8988T (cell line): Measurements from ENCODE around the gene TVP23C.
"Not testable (repeated sequence)": the region's sequence is repeated elsewhere in the genome, so short reads cannot be mapped to it uniquely, and the experiment has no call there.

Experiments
- DNase-seq: peaks from one replicate; pipeline ENCODE4 v3.0.0; 2011

The TVP23C gene

DNA sequence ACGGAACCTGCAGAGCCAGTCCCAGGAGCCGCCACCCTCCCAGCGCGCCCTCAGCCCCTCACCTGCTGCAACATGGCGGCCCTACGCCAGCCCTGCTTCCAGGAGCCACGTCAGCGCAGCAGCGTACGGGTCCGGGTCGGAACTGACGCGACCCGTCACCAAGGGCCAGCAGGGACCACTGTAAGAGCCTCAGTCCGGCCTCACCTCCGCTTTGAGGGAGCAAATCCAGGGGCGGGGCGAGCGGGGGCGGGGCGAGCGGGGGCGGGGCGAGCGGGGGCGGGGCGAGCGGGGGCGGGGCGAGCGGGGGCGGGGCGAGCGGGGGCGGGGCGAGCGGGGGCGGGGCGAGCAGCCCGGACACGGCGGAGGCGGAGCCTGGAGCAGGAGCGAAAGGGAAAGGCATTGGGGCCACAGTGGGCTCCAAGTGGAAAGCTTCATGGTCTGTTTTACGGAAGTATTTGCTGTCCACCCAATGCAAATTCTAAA lies at the start of gene TVP23C:
Gene TVP23C (minus strand): TSS at position 109 of the 483 bp plus-strand sequence. CDS start 35 bp downstream, at position 74.
- DNase-seq: peak; percentile 11

DNA sequence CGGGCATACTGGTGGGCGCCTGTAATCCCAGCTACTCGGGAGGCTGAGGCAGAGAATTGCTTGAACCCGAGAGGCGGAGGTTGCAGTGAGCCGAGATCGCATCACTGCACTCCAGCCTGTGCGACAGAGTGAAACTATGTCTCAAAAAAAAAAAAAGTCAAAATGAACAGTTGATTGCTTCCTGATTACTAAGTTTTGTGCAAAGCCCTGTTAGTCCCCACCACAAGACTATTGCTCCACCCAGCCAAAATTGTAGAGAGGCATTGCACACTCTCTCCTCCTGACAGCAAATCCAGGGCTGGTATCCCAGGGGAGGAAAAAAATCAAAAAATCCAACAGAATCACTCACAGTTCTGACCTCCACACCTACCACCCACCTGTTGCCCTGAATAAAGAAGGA lies 29.7 kb upstream of the TVP23C start:
- not testable (repeated sequence) for DNase-seq

DNA sequence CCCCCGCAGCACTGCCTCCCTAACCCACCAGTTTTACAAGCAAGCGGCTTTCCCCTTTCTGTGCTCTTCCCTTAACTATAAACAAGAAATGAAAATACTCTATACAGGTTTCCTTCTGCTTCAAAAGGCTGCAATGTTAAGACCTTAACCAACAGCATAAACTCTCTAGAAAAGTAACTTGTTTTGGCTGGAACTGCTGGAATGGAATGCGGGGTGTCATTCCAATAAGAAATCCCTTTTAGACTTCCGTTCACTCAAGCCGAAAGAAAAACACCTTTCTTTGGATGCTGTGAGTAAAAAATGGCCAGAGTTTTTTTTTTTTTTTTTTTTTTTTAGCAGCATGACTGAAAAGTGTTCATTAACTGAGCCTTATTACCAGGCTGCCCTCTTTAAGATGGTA lies 28.7 kb upstream of the TVP23C start:
- not testable (repeated sequence) for DNase-seq

DNA sequence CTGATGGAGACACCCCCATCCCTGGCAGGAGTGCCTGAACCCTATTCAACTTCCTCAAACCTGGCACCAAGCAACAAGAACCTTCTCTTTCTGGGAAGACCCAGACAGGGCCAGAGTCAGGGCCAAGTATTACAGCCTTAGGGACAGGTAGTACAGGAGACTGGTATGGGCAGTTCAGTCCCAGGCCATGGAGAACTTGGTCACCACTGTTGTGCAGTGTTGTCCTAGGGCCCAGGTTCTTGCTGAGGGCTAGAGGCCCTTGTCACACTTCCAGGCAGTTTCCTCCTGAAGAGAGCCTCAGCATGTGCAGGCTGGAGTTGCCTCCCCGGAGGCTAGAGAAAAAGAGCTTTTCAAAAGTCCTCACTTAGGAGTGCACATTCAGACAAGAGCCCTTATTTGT lies 27.6 kb upstream of the TVP23C start:
- not testable (repeated sequence) for DNase-seq

DNA sequence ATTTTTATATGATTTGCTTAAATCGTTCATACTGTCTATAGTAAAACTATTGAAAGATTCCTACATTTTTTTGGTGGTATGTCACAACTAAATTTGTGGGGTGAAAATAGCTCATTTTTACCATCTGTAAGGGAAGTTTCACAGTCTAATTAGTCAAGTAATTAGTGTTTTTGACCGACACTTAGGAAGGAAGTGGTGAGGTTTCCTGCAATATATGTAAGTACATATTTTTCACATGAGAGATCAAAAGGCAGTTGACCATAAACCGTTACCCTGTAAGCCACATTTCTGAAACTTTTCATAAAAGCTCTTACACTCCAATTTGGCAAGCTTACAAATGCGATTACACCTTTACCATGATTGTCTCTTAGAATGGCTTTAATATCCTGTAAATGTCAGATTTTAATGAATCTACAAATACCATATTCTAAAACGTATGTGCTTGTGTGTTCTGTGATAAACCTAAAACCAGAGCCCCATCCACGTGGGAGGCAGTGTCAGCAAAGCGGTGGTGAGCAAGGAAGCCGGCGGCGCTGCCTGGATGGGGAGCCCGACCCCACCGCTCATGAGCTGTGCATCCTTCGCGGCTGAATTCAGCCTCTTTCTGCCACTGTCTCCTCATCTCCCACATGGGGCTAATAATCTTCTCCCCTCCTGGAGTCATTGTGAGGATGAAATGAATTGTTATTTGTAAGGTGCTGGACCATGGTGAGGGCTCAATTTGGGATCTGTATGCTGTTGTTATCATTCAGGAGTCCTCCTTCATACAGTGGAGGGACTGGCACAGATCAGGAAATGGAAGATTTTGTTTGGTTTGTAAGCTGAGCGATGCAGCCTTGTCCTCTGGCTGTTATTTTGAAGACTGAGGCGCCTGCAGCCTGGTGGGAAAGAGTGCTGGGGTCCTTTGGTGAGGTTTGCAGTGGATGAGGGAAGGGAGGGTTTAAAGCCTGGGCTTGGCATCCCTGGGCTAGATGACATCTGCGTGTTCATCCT lies 26.6 kb upstream of the TVP23C start:
- not testable (repeated sequence) for DNase-seq

DNA sequence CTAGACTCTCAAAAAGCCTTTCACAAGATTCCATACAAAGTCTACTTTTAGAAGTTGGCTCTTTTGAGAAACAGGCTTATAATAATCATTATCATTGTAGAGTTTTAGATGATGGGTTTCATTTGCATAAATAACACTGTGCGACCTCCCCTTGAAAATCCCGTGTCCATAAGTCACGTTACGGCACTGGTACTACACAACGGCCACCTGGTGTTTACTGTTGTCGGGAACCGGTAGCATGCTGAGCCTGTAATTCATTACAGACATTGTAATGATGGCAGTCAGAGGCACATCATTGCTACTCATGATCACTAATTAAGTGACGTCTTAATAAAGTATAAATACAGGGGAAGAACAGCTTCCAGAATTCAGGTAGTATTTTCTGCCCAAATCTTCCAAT lies 24.7 kb upstream of the TVP23C start:
- DNase-seq: not testable (repeated sequence)

DNA sequence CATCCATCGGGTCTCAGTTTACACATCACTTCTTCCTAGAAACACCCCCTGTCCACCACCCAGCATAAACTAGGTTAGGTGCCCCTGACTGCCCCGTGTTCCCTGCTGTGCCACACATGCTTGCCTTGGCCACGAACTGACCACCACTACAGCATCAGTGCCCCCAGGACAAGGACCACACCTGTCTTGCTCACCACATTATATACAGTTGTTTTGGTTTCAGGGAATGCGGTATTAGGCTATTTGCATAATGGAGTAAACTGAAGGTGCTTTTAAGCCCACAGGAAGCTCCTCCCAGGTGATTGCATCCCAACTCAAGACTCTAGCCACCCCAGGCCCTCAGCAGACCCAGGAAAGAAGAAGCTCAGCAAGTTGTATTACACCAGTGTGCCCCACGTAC lies 20.0 kb upstream of the TVP23C start:
- DNase-seq: not testable (repeated sequence)

DNA sequence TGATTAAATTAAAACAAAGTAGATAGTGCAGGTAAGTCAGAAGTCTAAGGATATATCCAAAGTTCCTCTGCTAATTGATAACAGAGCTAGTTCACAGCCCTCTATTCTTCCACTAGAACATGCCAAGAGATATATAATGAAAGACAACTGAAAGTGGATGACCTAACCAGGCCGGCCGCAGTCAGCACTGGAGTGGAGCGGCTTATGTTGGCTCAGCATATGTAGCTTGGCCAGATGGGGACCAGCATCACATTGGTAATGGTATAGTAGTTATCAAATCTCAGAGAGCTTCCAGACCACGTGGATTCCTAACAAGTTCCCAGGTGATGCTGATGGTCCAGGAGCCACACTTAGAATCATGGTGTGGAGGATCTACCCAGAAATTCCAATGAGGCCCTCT lies 18.2 kb upstream of the TVP23C start:
- not testable (repeated sequence) for DNase-seq

DNA sequence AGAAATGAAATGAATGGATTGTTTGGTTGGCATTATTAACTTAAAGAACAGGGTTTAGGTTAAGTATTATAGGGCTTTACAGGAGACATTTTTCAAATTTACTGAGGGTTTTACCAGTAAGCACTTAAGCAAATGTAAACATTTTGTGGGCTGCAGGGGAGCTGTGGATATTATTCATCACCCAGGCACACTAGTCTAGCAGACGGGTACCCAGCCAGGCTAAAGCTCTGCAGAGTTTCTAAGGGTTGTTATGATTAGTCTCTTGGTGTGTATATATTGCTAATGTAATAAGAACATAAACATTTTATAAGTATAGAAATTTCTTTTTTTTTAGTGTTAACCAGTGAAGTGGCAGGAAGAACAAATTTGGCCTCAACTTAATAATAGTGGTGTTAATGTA lies 13.6 kb upstream of the TVP23C start:
- not testable (repeated sequence) for DNase-seq

DNA sequence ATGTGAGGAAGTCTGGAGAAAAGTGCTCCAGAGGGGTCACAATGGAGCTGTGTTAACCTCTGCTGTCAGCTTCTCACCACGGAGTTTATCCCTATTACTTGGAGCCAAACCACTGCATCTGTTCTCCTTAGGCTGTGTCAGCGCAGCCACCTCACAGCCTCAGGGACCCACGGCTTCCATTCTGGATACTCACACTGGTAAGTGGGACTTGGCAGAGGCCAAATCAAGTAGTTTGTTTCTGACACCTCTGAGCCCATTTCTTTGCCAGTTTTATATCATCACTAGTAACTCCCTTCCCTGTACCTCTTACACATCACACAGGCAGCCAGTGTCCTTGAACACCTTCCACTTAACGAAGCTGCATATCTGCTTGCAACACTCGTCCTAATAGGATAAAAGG lies 11.4 kb upstream of the TVP23C start:
- DNase-seq: not testable (repeated sequence)

DNA sequence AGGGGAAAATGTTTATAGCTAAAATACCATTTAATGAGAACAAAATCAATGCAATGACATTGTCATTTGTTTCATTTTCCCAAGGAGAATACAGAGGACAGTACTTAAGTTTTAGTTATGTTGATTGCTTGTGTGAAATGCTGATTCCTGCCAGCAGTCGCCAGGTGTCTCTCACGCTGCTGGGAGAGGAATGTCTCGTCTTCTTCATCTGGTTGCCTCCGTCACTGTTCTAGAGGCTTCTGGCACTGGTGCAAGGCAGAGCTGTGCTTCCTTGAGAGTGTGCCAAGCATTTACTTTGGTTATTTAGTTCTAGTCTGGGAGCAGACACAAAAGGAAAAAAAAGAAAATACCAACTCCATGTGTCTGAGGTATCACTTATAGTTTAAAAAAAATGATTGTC lies 10.6 kb upstream of the TVP23C start:
- not testable (repeated sequence) for DNase-seq

DNA sequence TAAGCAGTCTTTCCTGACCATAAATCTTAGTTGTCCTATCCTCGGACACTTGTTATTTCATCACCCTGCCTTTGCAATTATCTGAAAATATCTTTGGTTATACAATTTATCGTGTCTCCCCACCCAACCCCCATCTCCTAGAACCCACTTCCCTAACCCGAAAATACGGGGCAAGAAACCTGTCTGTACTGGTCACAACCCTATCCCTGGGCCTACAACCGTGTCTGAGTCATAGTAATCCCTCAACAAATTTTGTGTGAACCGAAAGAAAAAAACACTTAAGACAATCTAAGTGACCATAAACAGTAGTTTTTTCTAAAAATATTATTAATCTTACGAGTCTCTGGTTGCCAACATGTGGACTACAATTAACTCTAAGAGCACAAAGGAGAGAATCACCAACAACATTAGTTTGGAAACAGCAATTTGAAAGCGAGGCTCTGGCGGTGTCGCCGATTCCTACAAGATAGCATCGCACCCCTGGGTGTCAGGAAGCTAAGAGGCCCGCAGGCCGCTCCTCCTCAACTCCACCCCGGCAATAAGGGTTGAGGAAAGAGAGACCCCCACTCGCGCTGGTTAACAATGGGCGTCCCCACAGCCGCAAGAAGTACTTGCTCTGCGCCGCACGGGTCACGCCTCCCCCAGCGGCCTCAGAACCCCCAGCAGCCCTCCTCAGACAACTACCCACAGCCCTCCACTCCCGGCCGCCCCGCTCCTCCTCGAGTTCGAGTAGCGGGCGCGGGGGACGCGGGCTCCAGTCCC lies 489 bp downstream of the TVP23C start:
- not testable (repeated sequence) for DNase-seq

DNA sequence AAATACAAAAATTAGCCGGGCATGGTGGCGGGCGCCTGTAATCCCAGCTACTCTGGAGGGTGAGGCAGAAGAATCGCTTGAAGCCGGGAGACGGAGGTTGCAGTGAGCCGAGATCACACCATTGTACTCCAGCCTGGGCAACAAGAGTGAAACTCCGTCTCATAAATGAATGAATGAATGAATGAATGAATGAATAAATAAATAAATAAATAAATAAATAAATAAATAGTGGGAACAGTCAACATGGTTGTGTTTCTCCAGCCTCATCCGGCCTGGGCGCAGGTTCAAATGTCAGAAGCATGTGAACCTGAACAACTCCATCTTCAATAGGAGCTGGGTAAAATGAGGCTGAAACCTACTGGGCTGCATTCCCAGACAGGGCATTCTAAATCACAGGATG lies 1.8 kb downstream of the TVP23C start:
- DNase-seq: not testable (repeated sequence)

DNA sequence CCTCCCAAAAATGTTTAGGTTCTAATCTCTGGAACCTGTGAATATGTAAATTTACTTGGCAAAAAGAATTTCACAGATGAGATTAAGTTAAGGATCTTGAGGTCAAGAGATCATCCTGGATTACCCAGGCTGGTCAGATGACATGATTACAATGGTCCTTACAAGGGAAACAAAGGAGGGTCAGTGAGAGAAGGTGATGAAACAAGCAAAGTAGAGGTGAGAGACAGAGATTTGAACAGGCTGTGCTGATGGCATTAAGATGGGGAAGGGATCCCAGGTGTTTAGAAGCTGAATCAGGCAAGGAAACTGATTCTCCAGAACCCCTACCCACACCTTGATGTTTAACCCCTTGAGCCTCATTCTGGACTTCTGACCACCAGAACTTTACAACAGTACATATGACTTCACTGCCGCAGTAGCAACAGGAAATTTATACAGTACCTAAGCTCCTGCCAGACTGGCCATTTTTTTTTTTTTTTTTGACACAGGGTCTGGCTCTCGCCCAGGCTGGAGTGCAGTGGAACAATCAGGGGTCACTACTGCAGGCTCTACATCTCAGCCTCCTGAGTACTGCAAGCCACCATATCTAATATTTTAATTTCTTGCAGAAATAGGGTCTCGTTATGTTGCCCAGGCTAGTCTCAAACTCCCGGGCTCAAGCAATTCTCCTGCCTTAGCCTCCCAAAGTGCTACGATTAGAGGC lies 4.7 kb downstream of the TVP23C start:
- DNase-seq: not testable (repeated sequence)

DNA sequence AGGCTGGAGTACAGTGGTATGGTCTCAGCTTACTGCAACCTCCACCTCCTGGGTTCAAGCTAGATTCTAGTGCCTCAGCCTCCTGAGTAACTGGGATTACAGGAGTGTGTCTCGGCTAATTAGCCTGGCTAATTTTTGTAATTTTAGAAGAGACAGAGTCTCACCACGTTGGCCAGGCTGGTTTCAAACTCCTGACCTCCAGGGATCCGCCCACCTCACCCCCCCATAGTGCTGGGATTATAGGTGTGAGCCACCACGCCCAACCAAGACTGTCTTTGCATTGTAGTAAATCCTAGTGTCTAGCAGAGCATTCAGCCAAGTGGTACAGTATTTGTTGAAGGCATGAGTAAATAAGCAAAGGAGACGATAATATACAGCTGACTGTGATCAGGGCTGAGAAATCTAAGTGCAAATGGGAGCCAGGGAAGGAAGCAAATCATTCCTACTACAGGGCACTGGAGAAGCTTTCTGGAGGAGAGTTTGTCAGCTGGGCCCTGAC lies 5.9 kb downstream of the TVP23C start:
- DNase-seq: not testable (repeated sequence)

DNA sequence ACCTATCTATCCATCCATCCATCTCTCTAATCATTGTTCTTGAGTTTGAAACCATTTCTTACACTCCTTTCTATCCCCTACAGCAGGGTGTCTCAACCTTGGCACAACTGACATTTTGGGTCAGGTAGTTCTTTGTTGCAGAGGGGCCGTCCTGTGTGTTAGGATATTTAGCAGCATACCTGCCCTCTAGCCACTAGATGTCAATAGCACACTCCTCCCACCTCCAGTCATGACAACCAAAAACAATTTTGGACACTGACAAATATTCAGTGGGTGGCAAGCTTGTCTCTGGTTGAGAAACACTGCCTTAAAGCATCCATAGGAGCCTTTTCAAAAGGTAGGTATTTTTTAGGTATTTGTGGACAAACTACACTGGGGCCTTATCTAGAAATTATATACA lies 10.4 kb downstream of the TVP23C start:
- DNase-seq: not testable (repeated sequence)

DNA sequence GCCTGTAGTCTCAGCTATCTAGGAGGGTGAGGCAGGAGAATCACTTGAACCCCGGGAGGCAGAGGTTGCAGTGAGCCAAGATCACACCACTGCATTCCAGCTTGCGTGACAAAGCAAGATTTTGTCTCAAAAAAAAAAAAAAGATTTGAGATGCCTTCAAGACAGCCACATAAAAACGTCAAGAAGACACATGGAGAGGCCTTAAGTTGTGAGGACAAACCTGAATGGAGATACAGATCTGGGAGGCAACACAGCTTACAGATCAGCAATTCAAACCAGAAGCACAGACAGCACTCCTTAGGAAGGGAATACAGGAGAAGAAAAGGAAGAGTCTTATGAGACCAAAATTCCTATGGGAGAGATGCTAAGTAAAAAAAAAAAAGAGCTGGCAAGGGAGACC lies 13.7 kb downstream of the TVP23C start:
- not testable (repeated sequence) for DNase-seq

DNA sequence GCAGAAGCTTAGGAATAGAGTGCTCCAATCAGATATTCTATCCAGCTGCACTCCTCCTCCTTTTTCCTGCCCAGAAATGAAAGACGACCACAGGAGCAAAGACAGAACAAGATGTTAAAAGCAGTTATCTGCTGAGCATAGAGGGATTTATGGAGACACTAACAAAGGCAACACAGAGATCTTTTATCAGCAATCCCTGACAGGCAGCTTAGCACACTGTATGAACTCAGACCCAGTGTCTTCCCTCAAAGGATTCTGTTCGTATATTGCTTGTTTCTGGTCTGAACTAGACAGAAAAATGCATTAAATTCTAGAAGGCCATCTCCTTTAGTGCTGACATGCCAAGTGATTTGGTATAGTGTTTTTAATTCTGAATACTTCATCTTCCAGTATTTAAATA lies 16.7 kb downstream of the TVP23C start:
- not testable (repeated sequence) for DNase-seq

DNA sequence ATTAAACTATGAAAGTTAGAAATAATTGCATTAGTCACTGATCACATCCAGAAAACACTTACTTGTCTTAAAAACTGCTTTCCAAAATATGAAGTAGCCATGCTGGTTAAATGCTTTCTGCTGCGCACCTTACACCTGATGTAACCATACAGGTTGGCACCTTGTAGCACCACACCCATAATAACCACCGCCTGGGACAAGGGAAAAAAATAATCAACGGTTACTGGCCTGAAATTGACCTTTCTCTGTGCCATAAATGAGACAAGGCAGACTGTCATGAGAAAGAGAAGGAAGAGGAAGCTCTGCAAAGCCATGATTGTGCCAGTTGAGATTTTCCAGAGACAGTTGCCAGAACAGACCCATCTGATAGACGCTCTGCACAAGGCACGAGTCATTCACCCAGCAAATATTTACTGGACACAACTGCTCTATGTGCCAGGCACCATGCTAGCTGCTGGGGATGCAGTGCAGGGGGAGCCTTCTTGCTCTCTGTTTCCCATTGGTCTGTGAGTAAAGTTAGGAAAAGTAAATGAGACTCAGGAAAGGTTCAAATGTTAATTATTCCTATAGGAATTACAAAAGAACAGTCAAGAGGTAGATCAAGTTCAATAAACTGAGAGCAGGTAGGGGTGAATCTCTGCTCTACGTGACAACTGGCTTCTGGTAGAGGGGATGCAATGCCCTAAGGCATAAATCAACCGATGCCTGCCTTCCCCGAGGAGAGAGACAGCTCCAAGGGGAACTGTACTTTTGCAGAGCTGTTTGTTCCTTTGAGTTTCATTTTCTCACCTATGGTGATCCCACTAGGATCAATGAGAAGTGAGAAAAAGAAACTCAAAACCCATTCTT lies 22.7 kb downstream of the TVP23C start:
- DNase-seq: not testable (repeated sequence)

DNA sequence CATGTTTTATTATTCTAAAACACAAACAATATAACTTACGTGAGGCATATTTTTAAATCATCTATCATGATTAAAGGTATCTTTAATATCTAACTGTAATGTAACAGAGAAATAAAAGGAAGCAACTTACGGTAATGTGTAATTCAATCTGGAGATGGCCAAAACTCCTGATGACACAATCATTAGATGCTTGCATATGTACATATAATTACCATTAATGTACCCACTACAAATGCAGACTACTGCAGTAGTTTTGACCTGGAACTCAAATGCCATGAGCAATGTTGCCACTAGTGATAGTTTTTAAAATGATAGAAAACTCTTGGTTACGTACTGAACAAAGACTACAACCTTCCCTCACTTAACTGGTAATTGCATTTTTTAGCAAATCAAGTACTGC lies 30.2 kb downstream of the TVP23C start:
- not testable (repeated sequence) for DNase-seq
